Aorta (tissue), 5 donors: ENCODE data around the gene BIRC2. TPM values are rescaled to one million over a fixed set of nuclear protein-coding genes. Genes with fewer than 3 reads are reported as not detected.
A peak's percentile ranks its signal among the peaks of the same experiment; 100 is the strongest.
"Not testable (repeated sequence)": the region's sequence is repeated elsewhere in the genome, so short reads cannot be mapped to it uniquely, and the experiment has no call there.

Experiments used
- ATAC-seq: fragments of 200-7000 bp; cut with Tn5 transposase; one replicate; pipeline ENCODE4 v1.9.1; 2022; ENCODE audit warnings: moderate library complexity; ENCODE audit not compliant: low FRiP score
- DNase-seq, 2 donors: peaks; one replicate each; pipeline ENCODE4 v3.0.0-alpha.2; 2020
- H3K27ac ChIP-seq, 2 donors: one replicate each; pipeline ENCODE4 v1.5.1; 2013; ENCODE audit warnings: low read length in 2 of 2, mild to moderate bottlenecking in 2 of 2, moderate library complexity in 2 of 2, control low read depth in 1 of 2, inconsistent platforms in 1 of 2, low read depth in 1 of 2
- H3K27me3 ChIP-seq, 2 donors: one replicate each; pipeline ENCODE4 v1.6.1; 2013; ENCODE audit warnings: control low read depth in 1 of 2, low read length in 1 of 2, mild to moderate bottlenecking in 1 of 2, moderate library complexity in 1 of 2; ENCODE audit not compliant: insufficient read depth in 2 of 2, control insufficient read depth in 1 of 2
- H3K36me3 ChIP-seq, 2 donors: one replicate each; pipeline ENCODE4 v1.6.1; 2013; ENCODE audit warnings: control low read depth in 1 of 2, low read length in 1 of 2, mild to moderate bottlenecking in 1 of 2; ENCODE audit not compliant: insufficient read depth in 2 of 2, control insufficient read depth in 1 of 2
- H3K4me1 ChIP-seq, 2 donors: one replicate each; pipeline ENCODE4 v1.6.1; 2013; ENCODE audit warnings: low read length in 2 of 2, control low read depth in 1 of 2, mild to moderate bottlenecking in 1 of 2, moderate library complexity in 1 of 2; ENCODE audit not compliant: insufficient read depth in 2 of 2, control insufficient read depth in 1 of 2
- H3K4me3 ChIP-seq, 2 donors: one replicate each; pipeline ENCODE4 v1.5.1; 2013; ENCODE audit warnings: low read length in 2 of 2, control low read depth in 1 of 2, mild to moderate bottlenecking in 1 of 2
- H3K9me3 ChIP-seq: one replicate; pipeline ENCODE4 v1.6.1; 2013; ENCODE audit warnings: mild to moderate bottlenecking, low read length; ENCODE audit not compliant: control insufficient read depth
- WGBS, 2 donors: extraction: QIAGEN DNeasy Blood & Tissue Kit; methylation state at CpG; one replicate each; pipeline ENCODE4 v1.1.7; 2013; 5-methylcytosine and 5-hydroxymethylcytosine counted together
- intact Hi-C, 2 donors: fragments of 100-400 bp; cut with DNase I; formaldehyde crosslinking; loops; one replicate each; pipeline versions ENCODE4 v1.14.2 to v1.15.0; 2022
- polyA plus RNA-seq, 2 donors: library from polyadenylated mRNA; stranded (reverse); fragments of 200-250 nt; gene quantifications; one replicate each; pipeline ENCODE4 v1.2.3, GENCODE V29; 2013
- total RNA-seq, 2 donors: library from RNA; stranded (reverse); fragmentation: NEBNext Ultra II Directional; extraction: Animal tissue kit (Norgen Biotek cat#: 25700); gene quantifications; one replicate each; pipeline ENCODE4 v1.2.1, GENCODE V29; 2021
- donor health status: healthy with polysubstance abuse.
- donor health status: Bipolar disorder and iron deficiency.
- donor health status: DM: no; HTN: no; CAD: no.
- donor health status: DM: no; HTN: no; CAD: no.
- donor health status: DM: yes; HTN: yes; CAD: no.

BIRC2 gene
- total and polyA plus RNA-seq, 4 donors: 18.4 to 51.2 (median 31.8) TPM

- no peak for ATAC-seq
- intact Hi-C loops: no loop called here
- H3K4me1 ChIP-seq: no peaks in the 10 kb centered on the region
- H3K9me3 ChIP-seq: no peaks in the 10 kb centered on the region
- H3K36me3 ChIP-seq: peaks cover 0 to 2% of the 10 kb centered on the region in 2 donors
- H3K27ac ChIP-seq: no peak overlapping the region
- no peak for DNase-seq
- H3K27me3 ChIP-seq: no peaks in the 10 kb centered on the region
- no peak overlapping the region for H3K4me3 ChIP-seq
Measured at GRCh38 chr11:102357116-102357515, 10.1 kb downstream of the BIRC2 start.

DNA sequence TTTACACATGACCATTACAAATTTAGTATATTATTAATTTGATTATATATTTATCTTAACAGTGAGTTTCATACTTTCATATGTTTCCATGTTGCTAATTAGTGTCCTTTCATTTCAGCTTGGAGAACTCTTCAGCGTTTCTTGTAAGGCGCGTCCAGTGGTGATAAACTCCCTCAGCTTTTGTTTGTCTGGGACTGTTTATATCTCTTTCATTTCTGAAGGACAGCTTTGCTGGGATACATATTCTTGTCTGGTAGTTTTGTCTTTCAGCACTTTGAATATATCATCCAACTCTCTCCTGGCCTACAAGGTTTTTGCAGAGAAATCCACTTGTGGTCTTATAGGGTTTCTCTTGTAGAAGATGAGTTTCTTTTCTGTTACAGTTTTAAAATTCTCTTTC lies 12.4 kb downstream of the BIRC2 start:
- Histone ChIP-seq H3K9me3 (no peaks in the 10 kb centered on the region), H3K36me3 (peaks cover 0 to 2% of the 10 kb centered on the region in 2 donors), H3K4me1 (no peaks in the 10 kb centered on the region), H3K4me3 (no peak overlapping the region), H3K27ac (no peak overlapping the region), H3K27me3 (no peaks in the 10 kb centered on the region)
- intact Hi-C loops: no loop called here
- ATAC-seq (no peak), DNase-seq (no peak)
- 81 to 98% methylated on average over 3 of the region's 3 CpGs for WGBS, 2 donors

DNA sequence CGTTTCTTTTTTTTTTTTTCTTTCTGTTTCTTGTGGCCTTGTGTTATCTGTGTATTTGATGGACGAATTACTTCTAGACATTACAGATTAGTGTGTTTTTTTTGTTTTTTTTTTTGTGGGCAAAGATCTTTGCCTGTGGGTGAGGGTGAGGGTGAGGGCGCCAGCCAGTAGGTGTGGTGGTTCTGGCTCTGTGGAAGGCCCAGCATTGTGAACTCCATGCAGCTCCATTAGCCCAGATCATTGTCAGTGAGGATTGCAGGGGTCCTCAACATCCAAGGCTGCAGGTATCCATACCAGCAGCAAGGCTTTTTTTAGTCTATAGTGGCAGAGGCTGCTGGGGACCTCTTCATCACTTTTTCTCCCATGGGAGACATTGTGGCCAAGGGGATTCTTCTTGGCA lies 13.7 kb downstream of the BIRC2 start:
- ATAC-seq (no peak), DNase-seq (no peak)
- WGBS, 2 donors: 76 to 80% methylated on average over 3 of the region's 3 CpGs
- Histone ChIP-seq H3K27ac (no peak overlapping the region), H3K4me1 (no peaks in the 10 kb centered on the region), H3K27me3 (no peaks in the 10 kb centered on the region), H3K36me3 (peaks cover 0 to 5% of the 10 kb centered on the region in 2 donors), H3K9me3 (no peaks in the 10 kb centered on the region), H3K4me3 (no peak overlapping the region)
- intact Hi-C loops: no loop called here

- Histone ChIP-seq H3K4me3 (no peak overlapping the region), H3K4me1 (no peaks in the 10 kb centered on the region), H3K27ac (no peak overlapping the region), H3K27me3 (no peaks in the 10 kb centered on the region), H3K9me3 (no peaks in the 10 kb centered on the region), H3K36me3 (peaks cover 0 to 7% of the 10 kb centered on the region in 2 donors)
- ATAC-seq (peak; percentile 50), DNase-seq (no peak)
- WGBS, 2 donors: 98 to 99% methylated on average over 5 of the region's 5 CpGs
- intact Hi-C loops: no loop called here
Measured at GRCh38 chr11:102361086-102362031, 14.3 kb downstream of the BIRC2 start.

GRCh38 chr11:102364991-102365390 lies 18.0 kb downstream of the BIRC2 start:
- DNase-seq: no peak
- Histone ChIP-seq H3K27ac (no peak overlapping the region), H3K9me3 (no peaks in the 10 kb centered on the region), H3K36me3 (peaks cover 0 to 10% of the 10 kb centered on the region in 2 donors), H3K27me3 (no peaks in the 10 kb centered on the region), H3K4me3 (no peak overlapping the region), H3K4me1 (no peaks in the 10 kb centered on the region)
- no peak for ATAC-seq
- intact Hi-C loops: no loop called here
- 58 to 61% methylated on average over 1 of the region's 1 CpG for WGBS, 2 donors

DNA sequence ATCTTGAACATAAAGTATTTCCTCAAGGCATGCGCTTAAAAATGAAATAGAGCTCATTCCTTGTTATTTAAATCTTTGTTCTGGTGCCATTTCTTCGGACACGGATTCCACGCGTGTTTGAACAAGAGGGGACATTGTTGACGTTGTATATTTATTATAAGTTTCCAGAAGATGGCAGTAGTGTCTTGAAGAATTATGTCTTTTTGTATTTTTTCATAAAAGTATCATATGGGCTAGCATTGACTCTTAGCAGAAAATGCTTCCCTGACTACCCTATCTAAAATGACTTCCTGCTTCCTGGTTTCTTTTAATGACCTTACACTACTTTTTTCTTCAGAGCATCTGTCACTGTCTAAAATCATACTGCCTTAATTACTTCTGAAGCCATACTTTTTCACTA lies 20.4 kb downstream of the BIRC2 start:
- Histone ChIP-seq H3K27ac (no peak overlapping the region), H3K36me3 (peaks cover 0 to 7% of the 10 kb centered on the region in 2 donors)

DNA sequence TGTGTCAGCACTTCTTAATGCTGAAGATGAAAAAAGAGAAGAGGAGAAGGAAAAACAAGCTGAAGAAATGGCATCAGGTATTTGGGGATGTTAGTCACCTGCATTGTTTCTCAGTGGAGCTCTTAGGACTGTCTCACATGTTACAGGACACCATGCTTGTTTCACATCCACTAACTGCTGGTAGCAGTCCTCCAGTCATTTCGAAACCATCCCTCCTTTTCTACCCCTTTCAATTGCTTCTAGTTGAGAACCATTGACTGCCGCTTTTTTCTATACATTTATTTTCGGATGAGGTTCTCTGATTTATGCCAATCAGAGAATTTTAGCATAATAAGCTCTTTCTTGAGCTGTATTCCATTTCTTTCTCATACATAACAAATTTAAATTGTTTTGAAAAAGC lies 21.5 kb downstream of the BIRC2 start:
- Histone ChIP-seq H3K4me3 (no peak overlapping the region), H3K4me1 (no peaks in the 10 kb centered on the region), H3K36me3 (peaks cover 0 to 7% of the 10 kb centered on the region in 2 donors), H3K27me3 (no peaks in the 10 kb centered on the region), H3K27ac (no peak overlapping the region), H3K9me3 (no peaks in the 10 kb centered on the region)
- intact Hi-C loops: no loop called here
- ATAC-seq: no peak
- no peak for DNase-seq
- 90 to 93% methylated on average over 3 of the region's 3 CpGs for WGBS, 2 donors

More for the DNA sequence above, 20.4 kb downstream of the BIRC2 start:
- DNase-seq: no peak
- no peaks in the 10 kb centered on the region for H3K9me3 ChIP-seq
- no peak for ATAC-seq
- no peaks in the 10 kb centered on the region for H3K4me1 ChIP-seq
- intact Hi-C loops: no loop called here
- no peaks in the 10 kb centered on the region for H3K27me3 ChIP-seq
- H3K4me3 ChIP-seq: no peak overlapping the region
- 20 to 30% methylated on average over 6 of the region's 6 CpGs for WGBS, 2 donors

GRCh38 chr11:102374633-102375424 lies 27.8 kb downstream of the BIRC2 start:
- H3K36me3 ChIP-seq, H3K27me3 ChIP-seq, H3K27ac ChIP-seq, H3K4me3 ChIP-seq, H3K4me1 ChIP-seq, intact Hi-C loops, DNase-seq, H3K9me3 ChIP-seq, ATAC-seq: not testable (repeated sequence)
- 79 to 82% methylated on average over 29 to 31 of the region's 31 CpGs for WGBS, 2 donors
